Liver (tissue), 9 donors: ENCODE results near the gene NCAM1. TPM values are rescaled to one million over a fixed set of nuclear protein-coding genes. Genes with fewer than 3 reads are reported as not detected.

Experiments
- DNase-seq: peaks from one replicate; pipeline ENCODE4 v3.0.0-alpha.2; 2017; ENCODE audit warnings: low spot score
- H3K27ac ChIP-seq, 2 donors: one replicate each; pipeline ENCODE4 v1.7.0; 2013; ENCODE audit warnings: inconsistent platforms in 2 of 2, low read length in 2 of 2, control low read depth in 1 of 2, low read depth in 1 of 2, mild to moderate bottlenecking in 1 of 2
- H3K27me3 ChIP-seq, 4 donors: one replicate each; pipeline versions ENCODE4 v1.6.1 to v1.7.0; 2013; ENCODE audit warnings: low read length in 3 of 4, inconsistent platforms in 1 of 4, mild to moderate bottlenecking in 1 of 4, moderate library complexity in 1 of 4; ENCODE audit not compliant: control insufficient read depth in 4 of 4, insufficient read depth in 4 of 4
- H3K36me3 ChIP-seq, 4 donors: one replicate each; pipeline versions ENCODE4 v1.6.1 to v1.7.0; 2013; ENCODE audit warnings: low read length in 3 of 4, mild to moderate bottlenecking in 3 of 4, low read depth in 1 of 4, moderate library complexity in 1 of 4; ENCODE audit not compliant: control insufficient read depth in 4 of 4, insufficient read depth in 3 of 4
- H3K4me1 ChIP-seq, 4 donors: one replicate each; pipeline versions ENCODE4 v1.6.1 to v1.7.0; 2013; ENCODE audit warnings: low read length in 3 of 4, mild to moderate bottlenecking in 3 of 4, moderate library complexity in 1 of 4; ENCODE audit not compliant: control insufficient read depth in 4 of 4, insufficient read depth in 4 of 4
- H3K4me3 ChIP-seq, 3 donors: one replicate each; pipeline versions ENCODE4 v1.6.1 to v1.7.0; 2013; ENCODE audit warnings: low read length in 3 of 3, control low read depth in 1 of 3, low read depth in 1 of 3, mild to moderate bottlenecking in 1 of 3
- H3K9ac ChIP-seq, 2 donors: one replicate each; pipeline ENCODE4 v1.7.0; 2013; ENCODE audit warnings: low read length in 2 of 2, mild to moderate bottlenecking in 2 of 2, moderate library complexity in 2 of 2, control low read depth in 1 of 2, low read depth in 1 of 2
- H3K9me3 ChIP-seq, 4 donors: one replicate each; pipeline versions ENCODE4 v1.6.1 to v1.7.0; 2013; ENCODE audit warnings: low read length in 3 of 4; ENCODE audit not compliant: control insufficient read depth in 4 of 4
- ATF3 ChIP-seq: IDR thresholded peaks from 2 replicates; pipeline ENCODE4 v1.6.1; 2016; ENCODE audit warnings: antibody characterized with exemption
- CTCF ChIP-seq: fragments of 150-350 bp; IDR thresholded peaks from 2 replicates; pipeline ENCODE4 v1.5.1; 2017; ENCODE audit warnings: improper control_type of control experiment, low read depth, low read length; ENCODE audit not compliant: missing input control
- EGR1 ChIP-seq, 2 donors: IDR thresholded peaks; 2 replicates each; pipeline ENCODE4 v1.6.1; 2016 to 2018; ENCODE audit warnings: antibody characterized with exemption in 2 of 2, low read depth in 2 of 2
- FOXA1 ChIP-seq: IDR thresholded peaks from 2 replicates; pipeline ENCODE4 v1.6.1; 2016; ENCODE audit warnings: antibody characterized with exemption
- FOXA2 ChIP-seq: IDR thresholded peaks from 2 replicates; pipeline ENCODE4 v1.6.1; 2016; ENCODE audit warnings: antibody characterized with exemption
- GABPA ChIP-seq, 2 donors: IDR thresholded peaks in 1 of 2; conservative IDR thresholded peaks in 1 of 2; 2 replicates each; pipeline ENCODE4 v1.6.1; 2016; ENCODE audit warnings: antibody characterized with exemption in 2 of 2, mild to moderate bottlenecking in 1 of 2, moderate library complexity in 1 of 2
- HNF4A ChIP-seq, 2 donors: conservative IDR thresholded peaks; 2 replicates each; pipeline ENCODE4 v1.6.1; 2016; ENCODE audit warnings: antibody characterized with exemption in 2 of 2, mild to moderate bottlenecking in 2 of 2
- HNF4G ChIP-seq: IDR thresholded peaks from 2 replicates; pipeline ENCODE4 v1.6.1; 2016; ENCODE audit warnings: antibody characterized with exemption
- JUND ChIP-seq, 2 donors: IDR thresholded peaks; 2 replicates each; pipeline ENCODE4 v1.6.1; 2016; ENCODE audit warnings: antibody characterized with exemption in 2 of 2
- MAX ChIP-seq: IDR thresholded peaks from 2 replicates; pipeline ENCODE4 v1.6.1; 2016; ENCODE audit warnings: antibody characterized with exemption
- NR2F2 ChIP-seq: IDR thresholded peaks from 2 replicates; pipeline ENCODE4 v1.6.1; 2016; ENCODE audit warnings: antibody characterized with exemption
- RAD21 ChIP-seq, 2 donors: IDR thresholded peaks; 2 replicates each; pipeline ENCODE4 v1.6.1; 2016; ENCODE audit warnings: antibody characterized with exemption in 2 of 2, mild to moderate bottlenecking in 2 of 2
- REST ChIP-seq: IDR thresholded peaks from 2 replicates; pipeline ENCODE4 v1.6.1; 2016; ENCODE audit warnings: antibody characterized with exemption, mild to moderate bottlenecking
- RXRA ChIP-seq, 2 donors: IDR thresholded peaks; 2 replicates each; pipeline ENCODE4 v1.6.1; 2017 to 2018; ENCODE audit warnings: antibody characterized with exemption in 2 of 2, mild to moderate bottlenecking in 1 of 2
- SP1 ChIP-seq: IDR thresholded peaks from 2 replicates; pipeline ENCODE4 v1.6.1; 2018; ENCODE audit warnings: antibody characterized with exemption, mild to moderate bottlenecking
- TAF1 ChIP-seq: conservative IDR thresholded peaks from 2 replicates; pipeline ENCODE4 v1.6.1; 2016; ENCODE audit warnings: antibody characterized with exemption, mild to moderate bottlenecking
- YY1 ChIP-seq: IDR thresholded peaks from 2 replicates; pipeline ENCODE4 v1.6.1; 2016; ENCODE audit warnings: antibody characterized with exemption, mild to moderate bottlenecking
- ZBTB33 ChIP-seq: IDR thresholded peaks from 2 replicates; pipeline ENCODE4 v1.6.1; 2016; ENCODE audit warnings: antibody characterized with exemption
- WGBS: extraction: QIAGEN DNeasy Blood & Tissue Kit; methylation state at CpG from one replicate; pipeline ENCODE4 v1.1.7; 2013; 5-methylcytosine and 5-hydroxymethylcytosine counted together
- polyA plus RNA-seq, 2 donors: library from polyadenylated mRNA; stranded (reverse) in 1 of 2; unstranded in 1 of 2; fragments of 200-250 nt in 1 of 2; fragments of >200 nt in 1 of 2; fragmentation: Nextera tagmentation in 1 of 2; extraction: Ambion mirVana in 1 of 2; gene quantifications; one replicate each; pipeline versions ENCODE4 v1.2.1 to v1.2.3, GENCODE V29; 2013 to 2015
- total RNA-seq, 2 donors: library from RNA; depleted of rRNA; stranded (reverse); fragments of >200 nt; gene quantifications; one replicate each; pipeline ENCODE4 v1.2.3, GENCODE V29; 2014
- donor health status: healthy.
- donor health status: healthy.
- donor health status: healthy.
- donor health status: healthy.
- donor health status: healthy.

Gene NCAM1
- total and polyA plus RNA-seq, 4 donors = 0.65 to 2.1 (median 0.88) TPM

GRCh38 chr11:113057038-113057437 lies 95.8 kb downstream of the NCAM1 start:
- no peaks in the 10 kb centered on the region for H3K9me3 ChIP-seq
- H3K27ac ChIP-seq = no peak overlapping the region
- H3K4me1 ChIP-seq = no peaks in the 10 kb centered on the region
- no peaks in the 10 kb centered on the region for H3K36me3 ChIP-seq
- TF ChIP-seq YY1 (no peak), NR2F2 (no peak), HNF4A (conservative IDR thresholded peaks at IDR 0.05) (no peak), RXRA (IDR thresholded peaks at IDR 0.05) (no peak), HNF4G (no peak), TAF1 (no peak), JUND (IDR thresholded peaks at IDR 0.05) (no peak), FOXA2 (no peak), GABPA (IDR thresholded peaks at IDR 0.05 in 1 of 2, conservative IDR thresholded peaks at IDR 0.05 in 1 of 2) (no peak), MAX (no peak), EGR1 (IDR thresholded peaks at IDR 0.05; ENCODE audit: low read depth in 2 of 2) (no peak), SP1 (no peak), RAD21 (IDR thresholded peaks at IDR 0.05) (no peak), REST (no peak), FOXA1 (no peak)
- 51% methylated on average over 2 of the region's 2 CpGs for WGBS
- H3K9ac ChIP-seq = no peak overlapping the region
- peaks cover 0 to 2% (median 0%) of the 10 kb centered on the region in 4 donors for H3K27me3 ChIP-seq
- no peak overlapping the region for H3K4me3 ChIP-seq
- DNase-seq = no peak

- Histone ChIP-seq H3K27ac (no peak overlapping the region), H3K36me3 (no peaks in the 10 kb centered on the region), H3K4me3 (no peak overlapping the region), H3K9ac (no peak overlapping the region), H3K4me1 (no peaks in the 10 kb centered on the region), H3K27me3 (peaks cover 0 to 2% (median 0%) of the 10 kb centered on the region in 4 donors), H3K9me3 (no peaks in the 10 kb centered on the region)
- TF ChIP-seq RAD21 (IDR thresholded peaks at IDR 0.05) = no peak
- TF ChIP-seq EGR1 (IDR thresholded peaks at IDR 0.05; ENCODE audit: low read depth in 2 of 2) = no peak
- TF ChIP-seq REST = no peak
- TF ChIP-seq YY1 = no peak
- TF ChIP-seq HNF4A (conservative IDR thresholded peaks at IDR 0.05) = no peak
- no peak for TF ChIP-seq MAX
- TF ChIP-seq CTCF = no peak
- no peak for TF ChIP-seq TAF1
- TF ChIP-seq FOXA2 = no peak
- TF ChIP-seq FOXA1 = no peak
- TF ChIP-seq ZBTB33 = no peak
- TF ChIP-seq ATF3 = no peak
- TF ChIP-seq HNF4G = no peak
- no peak for TF ChIP-seq JUND (IDR thresholded peaks at IDR 0.05)
- TF ChIP-seq NR2F2 = no peak
- no peak for TF ChIP-seq GABPA (IDR thresholded peaks at IDR 0.05 in 1 of 2, conservative IDR thresholded peaks at IDR 0.05 in 1 of 2)
- no peak for TF ChIP-seq SP1
- TF ChIP-seq RXRA (IDR thresholded peaks at IDR 0.05) = no peak
- DNase-seq = no peak
- WGBS = 79% methylated on average over 4 of the region's 4 CpGs
Measured at GRCh38 chr11:113059548-113059947, 98.3 kb downstream of the NCAM1 start.
